Endothelial cell of umbilical vein (primary cell): ENCODE data around the gene TSG101. TPM values are rescaled to one million over a fixed set of nuclear protein-coding genes. Genes with fewer than 3 reads are reported as not detected.

ENCODE experiments used
- BruUV-seq: library from RNA; stranded (reverse); fragments of 400-500 nt; replicated peaks from 2 replicates; lab custom pipeline; 2021; lab: Mats Ljungman, UMichigan
- CTCF ChIA-PET: fragments of 300-600, 350-600 bp; sonication (Branson Sonifier 250); formaldehyde crosslinking; loops from one replicate; lab custom pipeline; 2021; ENCODE audit warnings: antibody characterized with exemption, inconsistent platforms; lab: Charles Lee
- POLR2A ChIA-PET: fragments of 300-600, 350-600 bp; sonication (Branson Sonifier 250); formaldehyde crosslinking; loops from one replicate; lab custom pipeline; 2021; ENCODE audit warnings: antibody characterized with exemption, inconsistent platforms; lab: Charles Lee
- DNase-seq: peaks from one replicate; pipeline ENCODE4 v3.0.0-alpha.2; 2011; ENCODE audit warnings: low read depth, low spot score
- FAIRE-seq: peaks from 2 replicates; lab custom pipeline; 2011; peaks lifted over from hg19 to GRCh38; lab: Jason Lieb, UNC
- H2AFZ ChIP-seq: 2 replicates; pipeline ENCODE4 v1.6.0; 2012; ENCODE audit warnings: low read depth, low read length, control low read depth, inconsistent platforms
- H3K27ac ChIP-seq: 2 replicates; pipeline ENCODE4 v1.5.1; 2011; ENCODE audit warnings: low read depth, mild to moderate bottlenecking, control low read depth, low read length, moderate library complexity; ENCODE audit not compliant: insufficient read depth
- H3K27me3 ChIP-seq, 2 experiments: 2 replicates each; pipeline versions ENCODE4 v1.6.0 to v1.6.1; 2011; ENCODE audit warnings: low read length in 2 of 2, mixed read lengths in 1 of 2; ENCODE audit not compliant: control insufficient read depth in 2 of 2, insufficient read depth in 2 of 2
- H3K36me3 ChIP-seq, 2 experiments: 2 replicates in 1 of 2; 3 replicates in 1 of 2; pipeline ENCODE4 v1.5.1; 2011; ENCODE audit warnings: low read length in 2 of 2, mild to moderate bottlenecking in 1 of 2, moderate library complexity in 1 of 2; ENCODE audit not compliant: control insufficient read depth in 2 of 2, insufficient read depth in 2 of 2; ENCODE audit errors: extremely low read depth in 1 of 2
- H3K4me1 ChIP-seq: 3 replicates; pipeline ENCODE4 v1.5.1; 2011; ENCODE audit warnings: mild to moderate bottlenecking, low read length; ENCODE audit not compliant: control insufficient read depth, insufficient read depth; ENCODE audit errors: extremely low read depth
- H3K4me2 ChIP-seq: 2 replicates; pipeline ENCODE4 v1.6.1; 2011; ENCODE audit warnings: low read length, control low read depth, mixed read lengths; ENCODE audit not compliant: insufficient read depth
- H3K4me3 ChIP-seq, 3 experiments: fragments of 200-600 bp in 1 of 3; sonication (generic), shearing (Covaris generic) in 1 of 3; replicated peaks in 1 of 3; 2 replicates each; pipeline ENCODE4 v1.5.1; 2011 to 2016; ENCODE audit warnings: control low read depth in 3 of 3, low read length in 3 of 3, mild to moderate bottlenecking in 2 of 3, inconsistent platforms in 1 of 3, low read depth in 1 of 3, moderate library complexity in 1 of 3; ENCODE audit not compliant: insufficient read depth in 1 of 3
- H3K79me2 ChIP-seq: 2 replicates; pipeline ENCODE4 v1.6.0; 2012; ENCODE audit warnings: low read length, inconsistent platforms; ENCODE audit not compliant: control insufficient read depth, insufficient read depth
- H3K9ac ChIP-seq: replicated peaks from 2 replicates; pipeline ENCODE3; 2011; ENCODE audit warnings: low read length, control low read depth; ENCODE audit not compliant: insufficient read depth; ENCODE audit errors: extremely low read depth
- H3K9me1 ChIP-seq: replicated peaks from 3 replicates; pipeline ENCODE4 v1.6.0; 2011; ENCODE audit warnings: mild to moderate bottlenecking, low read length; ENCODE audit not compliant: control insufficient read depth, insufficient read depth; ENCODE audit errors: extremely low read depth
- H3K9me3 ChIP-seq: replicated peaks from 2 replicates; pipeline ENCODE4 v1.5.1; 2012; ENCODE audit warnings: low read length, inconsistent platforms; ENCODE audit not compliant: control insufficient read depth, insufficient read depth
- H4K20me1 ChIP-seq: replicated peaks from 2 replicates; pipeline ENCODE3; 2011; ENCODE audit warnings: mild to moderate bottlenecking, low read length; ENCODE audit not compliant: control insufficient read depth, insufficient read depth; ENCODE audit errors: extremely low read depth
- CTCF ChIP-seq, 2 donors: IDR thresholded peaks; 1 replicate in 1 of 2; 2 replicates in 1 of 2; pipeline ENCODE4 v1.5.1; 2011; ENCODE audit warnings: low read length in 2 of 2, mild to moderate bottlenecking in 2 of 2, moderate library complexity in 2 of 2, control low read depth in 1 of 2, inconsistent platforms in 1 of 2, low read depth in 1 of 2; ENCODE audit not compliant: insufficient read depth in 1 of 2; ENCODE audit errors: extremely low read depth in 1 of 2
- EZH2 ChIP-seq: IDR thresholded peaks from 2 replicates; pipeline ENCODE4 v1.6.1; 2012; ENCODE audit warnings: borderline replicate concordance, low read depth, mild to moderate bottlenecking, moderate library complexity, low read length, inconsistent platforms; ENCODE audit not compliant: severe bottlenecking
- FOS ChIP-seq: IDR thresholded peaks from 2 replicates; pipeline ENCODE4 v1.6.1; 2011; ENCODE audit warnings: mild to moderate bottlenecking, low read length, moderate library complexity, borderline replicate concordance; ENCODE audit not compliant: insufficient read depth
- GATA2 ChIP-seq: IDR thresholded peaks from 2 replicates; pipeline ENCODE4 v1.7.0; 2011; ENCODE audit warnings: low read depth, mild to moderate bottlenecking, moderate library complexity, mixed read lengths, low read length; ENCODE audit not compliant: insufficient read length, insufficient read depth
- JUN ChIP-seq: IDR thresholded peaks from 2 replicates; pipeline ENCODE4 v1.6.1; 2011; ENCODE audit warnings: borderline replicate concordance, low read depth; ENCODE audit not compliant: insufficient read length, insufficient read depth
- MAX ChIP-seq: IDR thresholded peaks from 2 replicates; pipeline ENCODE4 v1.6.1; 2011; ENCODE audit not compliant: insufficient read depth, insufficient read length
- MYC ChIP-seq: IDR thresholded peaks from one replicate; pipeline ENCODE4 v1.6.1; 2011; ENCODE audit warnings: mild to moderate bottlenecking, low read depth, low read length
- POLR2A ChIP-seq: IDR thresholded peaks from 2 replicates; pipeline ENCODE4 v1.6.1; 2012; ENCODE audit warnings: low read depth, mild to moderate bottlenecking, control low read depth, low read length
- POLR2AphosphoS5 ChIP-seq: IDR thresholded peaks from 2 replicates; pipeline ENCODE4 v1.6.1; 2012; ENCODE audit warnings: low read depth, mild to moderate bottlenecking, control low read depth, low read length, moderate library complexity; ENCODE audit not compliant: insufficient read depth
- dilution Hi-C: fragments of 300-500 bp; cut with MboI; formaldehyde crosslinking; loops from one replicate; pipeline ENCODE4 v1.15.0; 2019; ENCODE audit warnings: low sequenced_read_pairs; ENCODE audit not compliant: extremely low pct_ligation_motif_present
- intact Hi-C: fragments of 100-400 bp; cut with micrococcal nuclease; formaldehyde crosslinking; loops from one replicate; pipeline ENCODE4 v1.10.0; 2022
- polyA plus RNA-seq, 4 experiments: library from polyadenylated mRNA; depleted of rRNA in 3 of 4; stranded (reverse) in 3 of 4; unstranded in 1 of 4; fragments of >200 nt; gene quantifications; 2 replicates each; pipeline versions ENCODE4 v1.2.1 to v1.2.3, GENCODE V29; 2011 to 2012; ENCODE audit warnings: missing spikeins in 1 of 4
- total RNA-seq: library from RNA; stranded (reverse); gene quantifications from 2 replicates; pipeline ENCODE4 v1.2.3, GENCODE V29; 2021

TSG101 gene
- total and polyA plus RNA-seq, 2 donors (not counting 3 experiments of a cell fraction or from before 2014, with no cell fraction given) = 41.3 to 163 TPM

- H2AFZ ChIP-seq = no peak overlapping the region
- FAIRE-seq (no peak), DNase-seq (no peak)
- no peak overlapping the region for H3K9ac ChIP-seq
- H3K9me1 ChIP-seq = no peaks in the 10 kb centered on the region
- peaks cover 12 to 16% of the 10 kb centered on the region in 2 experiments for H3K36me3 ChIP-seq
- H3K27ac ChIP-seq = no peak overlapping the region
- H3K9me3 ChIP-seq = no peaks in the 10 kb centered on the region
- H4K20me1 ChIP-seq = no peaks in the 10 kb centered on the region
- H3K79me2 ChIP-seq = no peaks in the 10 kb centered on the region
- no peaks in the 10 kb centered on the region for H3K4me1 ChIP-seq
- dilution Hi-C loops (no loop called here), intact Hi-C loops (no loop called here)
- no peak overlapping the region for H3K4me3 ChIP-seq
- H3K27me3 ChIP-seq = no peaks in the 10 kb centered on the region
- ChIA-PET CTCF (no interaction called here), POLR2A (no interaction called here)
- no peak for TF ChIP-seq MAX
- no peak for TF ChIP-seq GATA2
- TF ChIP-seq POLR2A = no peak
- TF ChIP-seq EZH2 = no peak
- TF ChIP-seq MYC = no peak
- TF ChIP-seq JUN = no peak
- TF ChIP-seq FOS = no peak
- no peak for TF ChIP-seq CTCF (IDR thresholded peaks at IDR 0.05; ENCODE audit: extremely low read depth in 1 of 2, insufficient read depth in 1 of 2, low read depth in 1 of 2, low read length in 2 of 2)
- no peak for TF ChIP-seq POLR2AphosphoS5
- H3K4me2 ChIP-seq = no peak overlapping the region
- BruUV-seq = no TSS peak
Measured at GRCh38 chr11:18502352-18502751, 24.4 kb downstream of the TSG101 start.
